Activated B cell treated with CpG ODN at 0.5 μM for 24 hours (primary cell): ENCODE data around the gene APOL6. TPM values are rescaled to one million over a fixed set of nuclear protein-coding genes. Genes with fewer than 3 reads are reported as not detected.

ENCODE experiments used
- ATAC-seq: fragments of 200-7000 bp; cut with Tn5 transposase; one replicate; pipeline ENCODE4 v1.10.0; 2021; ENCODE audit warnings: low read depth, mild to moderate bottlenecking, moderate library complexity
- CTCF ChIA-PET: fragments of 350-600 bp; sonication (Branson Sonifier 250); formaldehyde crosslinking; loops from one replicate; lab custom pipeline; 2021; ENCODE audit warnings: antibody characterized with exemption; lab: Charles Lee
- POLR2A ChIA-PET: fragments of 350-600 bp; sonication (Branson Sonifier 250); formaldehyde crosslinking; loops from one replicate; lab custom pipeline; 2021; ENCODE audit warnings: antibody characterized with exemption; lab: Charles Lee
- DNase-seq: peaks from one replicate; pipeline ENCODE4 v3.0.0; 2022
- H3K27ac Mint-ChIP-seq: one replicate; pipeline ENCODE4 v1.8.0; 2020; ENCODE audit warnings: mixed read lengths
- H3K27me3 Mint-ChIP-seq: one replicate; pipeline ENCODE4 v1.8.0; 2021; ENCODE audit warnings: mixed read lengths
- H3K36me3 Mint-ChIP-seq: one replicate; pipeline ENCODE4 v1.8.0; 2021; ENCODE audit warnings: low read depth, mixed read lengths
- H3K4me1 Mint-ChIP-seq: one replicate; pipeline ENCODE4 v1.8.0; 2021; ENCODE audit warnings: mixed read lengths
- H3K4me3 Mint-ChIP-seq: one replicate; pipeline ENCODE4 v1.8.0; 2020; ENCODE audit warnings: mild to moderate bottlenecking, mixed read lengths
- H3K9me3 Mint-ChIP-seq: one replicate; pipeline ENCODE4 v1.8.0; 2020; ENCODE audit warnings: mixed read lengths
- CTCF ChIP-seq: fragments of 200-600 bp; IDR thresholded peaks from one replicate; pipeline ENCODE4 v1.8.0; 2022; ENCODE audit warnings: antibody characterized with exemption, mild to moderate bottlenecking
- intact Hi-C: fragments of 100-400 bp; cut with micrococcal nuclease; formaldehyde crosslinking; loops from one replicate; pipeline ENCODE4 v1.15.1; 2024
- total RNA-seq: library from RNA; stranded (reverse); gene quantifications from 2 replicates; pipeline ENCODE4 v1.2.3, GENCODE V29; 2022

Gene APOL6
- total RNA-seq, 1 donor from 2014 or later = 7.7 TPM

GRCh38 chr22:35601743-35602615, 46.3 kb upstream of the APOL6 start:
- CTCF ChIA-PET = no interaction called here
- Mint-ChIP-seq H3K4me1 (no peaks in the 10 kb centered on the region), H3K27ac (no peak overlapping the region), H3K27me3 (peaks cover 16% of the 10 kb centered on the region), H3K36me3 (no peaks in the 10 kb centered on the region), H3K9me3 (no peaks in the 10 kb centered on the region), H3K4me3 (no peak overlapping the region)
- ATAC-seq = no peak
- no peak for TF ChIP-seq CTCF
- POLR2A ChIA-PET = no interaction called here
- DNase-seq = no peak
- intact Hi-C loops = no loop called here

- Mint-ChIP-seq H3K4me3 (no peak overlapping the region), H3K27me3 (peaks cover 27% of the 10 kb centered on the region), H3K4me1 (no peaks in the 10 kb centered on the region), H3K9me3 (no peaks in the 10 kb centered on the region), H3K27ac (no peak overlapping the region), H3K36me3 (no peaks in the 10 kb centered on the region)
- POLR2A ChIA-PET = no interaction called here
- no peak for TF ChIP-seq CTCF
- CTCF ChIA-PET = no interaction called here
- ATAC-seq (no peak), DNase-seq (no peak)
- intact Hi-C loops = no loop called here
These were observed 43.5 kb upstream of the APOL6 start for GRCh38 chr22:35604621-35605368.

DNA sequence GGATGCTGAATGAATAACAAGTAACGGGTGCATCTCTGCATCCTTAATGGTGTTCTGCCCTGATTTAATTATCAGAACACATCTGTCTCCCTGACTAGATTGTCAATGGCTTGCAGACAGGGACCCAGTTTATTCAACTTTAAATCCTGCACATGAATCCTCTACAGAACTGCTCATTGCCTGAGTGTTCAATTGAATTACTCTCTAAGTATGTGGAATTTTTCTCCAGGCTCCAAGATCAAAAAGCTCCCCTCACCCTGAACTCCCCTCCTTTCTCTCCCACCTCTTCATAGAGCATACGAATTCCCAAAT, 42.9 kb upstream of the APOL6 start:
- Mint-ChIP-seq H3K4me1 (no peaks in the 10 kb centered on the region), H3K9me3 (no peaks in the 10 kb centered on the region), H3K27me3 (peaks cover 29% of the 10 kb centered on the region), H3K27ac (no peak overlapping the region), H3K36me3 (no peaks in the 10 kb centered on the region), H3K4me3 (no peak overlapping the region)
- no peak for DNase-seq
- TF ChIP-seq CTCF = no peak
- intact Hi-C loops = no loop called here
- ATAC-seq = no peak
- CTCF ChIA-PET = no interaction called here
- POLR2A ChIA-PET = no interaction called here

GRCh38 chr22:35605851-35606481, 42.3 kb upstream of the APOL6 start:
- no peak for TF ChIP-seq CTCF
- Mint-ChIP-seq H3K27ac (no peak overlapping the region), H3K4me1 (no peaks in the 10 kb centered on the region), H3K36me3 (no peaks in the 10 kb centered on the region), H3K9me3 (no peaks in the 10 kb centered on the region), H3K27me3 (peaks cover 29% of the 10 kb centered on the region), H3K4me3 (no peak overlapping the region)
- ATAC-seq (no peak), DNase-seq (no peak)
- ChIA-PET POLR2A (no interaction called here), CTCF (no interaction called here)
- intact Hi-C loops = no loop called here

DNA sequence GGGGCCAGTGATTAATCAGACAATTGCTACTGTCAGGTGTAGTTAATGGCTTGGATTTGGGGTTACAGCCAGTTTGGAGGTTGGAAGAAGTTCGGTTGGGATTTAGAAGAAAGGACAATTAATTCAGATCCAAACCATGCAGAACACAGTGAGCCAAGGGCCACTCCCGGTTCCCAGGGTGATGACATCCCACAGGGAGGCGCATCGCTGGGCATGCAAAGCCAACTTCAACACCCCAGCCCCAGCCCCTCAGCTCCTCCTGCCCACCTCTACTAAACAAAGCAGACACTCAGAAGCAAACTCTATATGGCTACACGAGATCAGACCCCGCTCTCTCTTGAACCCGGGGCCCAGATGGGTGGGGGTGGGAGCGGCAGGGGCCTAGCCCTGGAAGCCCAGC, 41.3 kb upstream of the APOL6 start:
- no peak overlapping the region for H3K4me3 Mint-ChIP-seq
- TF ChIP-seq CTCF = no peak
- DNase-seq (no peak), ATAC-seq (no peak)
- H3K4me1 Mint-ChIP-seq = peaks cover 9% of the 10 kb centered on the region
- CTCF ChIA-PET = no interaction called here
- H3K36me3 Mint-ChIP-seq = no peaks in the 10 kb centered on the region
- H3K9me3 Mint-ChIP-seq = no peaks in the 10 kb centered on the region
- peaks cover 29% of the 10 kb centered on the region for H3K27me3 Mint-ChIP-seq
- H3K27ac Mint-ChIP-seq = no peak overlapping the region
- POLR2A ChIA-PET = no interaction called here
- intact Hi-C loops = no loop called here
